ENCODE measurements around the gene ZYG11A. TPM values are rescaled to one million over a fixed set of nuclear protein-coding genes. Genes with fewer than 3 reads are reported as not detected.

The ZYG11A gene
- total and polyA plus RNA-seq, 2 of the 8 experiments (the other 6 are each of a cell fraction or from before 2014, with no cell fraction given) = 0.89 to 2.6 TPM

GRCh38 chr1:52926864-52927211, 84.3 kb downstream of the ZYG11A start:
- no peak overlapping the region for H2BK15ac ChIP-seq (ENCODE audit: low read length)
- ChIA-PET POLR2A (ENCODE audit: partially characterized antibody) (interaction anchor here (1.2 kb wide), 1 partner anchor 9 kb away, joined by 3 read pairs; no protein-coding TSS in a partner anchor), CTCF (ENCODE audit: partially characterized antibody) (interaction anchor here (0.6 kb wide), 1 partner anchor 33 kb away, joined by 3 read pairs; no protein-coding TSS in a partner anchor)
- H3K4ac ChIP-seq (replicated peaks; ENCODE audit: insufficient read length, low read depth, low read length) = no peak overlapping the region
- H2BK120ac ChIP-seq (replicated peaks; ENCODE audit: low read depth, low read length) = no peak overlapping the region
- H3K4me1 ChIP-seq (replicated peaks in 1 of 4; ENCODE audit: control insufficient read depth in 3 of 4, insufficient read depth in 4 of 4, low read length in 3 of 4) = peaks cover 0 to 3% (median 2%) of the 10 kb centered on the region in 4 experiments; a peak in 2 of 7 replicates
- peak overlapping the region; percentile 95 for H2AFZ ChIP-seq (ENCODE audit: low read length)
- peak; percentile 0 for TF ChIP-seq ASH2L (IDR thresholded peaks at IDR 0.05; ENCODE audit: low read length)
- TF ChIP-seq SIX5 (IDR thresholded peaks at IDR 0.05; ENCODE audit: low read depth, low read length) = no peak
- TF ChIP-seq NANOG (IDR thresholded peaks at IDR 0.05; ENCODE audit: insufficient read depth, low read depth, low read length, poor library complexity, severe bottlenecking) = no peak
- peak overlapping the region; percentile 37 to 72 (median 43); a peak in 7 of 8 replicates for H3K4me3 ChIP-seq (ENCODE audit: extremely low read depth in 1 of 4, insufficient read depth in 2 of 4, low read depth in 3 of 4, low read length in 4 of 4)
- H3K4me2 ChIP-seq (ENCODE audit: insufficient read depth in 1 of 2, low read depth in 2 of 2, low read length in 2 of 2) = peak overlapping the region; percentile 84 to 96
- WGBS, 2 experiments (ENCODE audit: extremely low coverage in 1 of 2, insufficient coverage in 1 of 2, insufficient read length in 1 of 2, insufficient replicate concordance in 2 of 2, low coverage in 1 of 2, low lambda C conversion rate in 2 of 2, missing lambda C conversion rate in 1 of 2) = 24% methylated on average over 12 of the region's 12 CpGs; no CpG with 5 or more reads in 1 of the 2 experiments
- H4K20me1 ChIP-seq (replicated peaks in 1 of 2; ENCODE audit: control insufficient read depth in 1 of 2, insufficient read depth in 2 of 2, low read length in 2 of 2) = no peaks in the 10 kb centered on the region
- FAIRE-seq = no peak
- no peak overlapping the region for H2AK5ac ChIP-seq (ENCODE audit: low read depth, low read length)
- no peak overlapping the region for H3K27ac ChIP-seq (ENCODE audit: low read depth, low read length)
- H4K91ac ChIP-seq (replicated peaks; ENCODE audit: insufficient read length, low read length) = no peak overlapping the region
- H3K9ac ChIP-seq (replicated peaks in 1 of 4; ENCODE audit: extremely low read depth in 1 of 4, low read depth in 3 of 4, low read length in 3 of 4) = peak overlapping the region in 1 of 4 experiments; percentile 42; a peak in 2 of 7 replicates
- peak overlapping the region; percentile 34 for H3K18ac ChIP-seq (ENCODE audit: extremely low read depth, low read length)
- no peaks in the 10 kb centered on the region for H3K9me3 ChIP-seq (ENCODE audit: insufficient read depth in 2 of 2, low read depth in 1 of 2, low read length in 1 of 2)
- no peak overlapping the region for H2BK20ac ChIP-seq (ENCODE audit: low read length)
- no peak overlapping the region for H3K23ac ChIP-seq (ENCODE audit: insufficient read length)
- H3K36me3 ChIP-seq (ENCODE audit: control insufficient read depth in 2 of 4, insufficient read depth in 4 of 4, low read length in 3 of 4) = no peaks in the 10 kb centered on the region
- H3K27me3 ChIP-seq (replicated peaks in 1 of 4; ENCODE audit: control insufficient read depth in 3 of 4, extremely low read depth in 1 of 4, insufficient read depth in 3 of 4, low read length in 3 of 4) = peaks cover 9 to 36% (median 29%) of the 10 kb centered on the region in 4 experiments
- peak overlapping the region; percentile 18; the same call in 1 of the 2 replicates for H2BK12ac ChIP-seq (ENCODE audit: low read depth, low read length)
- no peaks in the 10 kb centered on the region for H3K79me2 ChIP-seq (ENCODE audit: control insufficient read depth in 1 of 2, insufficient read depth in 2 of 2, low read length in 2 of 2)
- no peak overlapping the region for H4K8ac ChIP-seq (ENCODE audit: extremely low read depth, insufficient read depth, low read length)
- no peak overlapping the region for H4K5ac ChIP-seq (ENCODE audit: insufficient read length, low read depth, low read length)
- H3K79me1 ChIP-seq (ENCODE audit: low read depth, low read length) = no peaks in the 10 kb centered on the region
- no peak for DNase-seq (ENCODE audit: low read depth in 1 of 2, low spot score in 2 of 2)
- H3K23me2 ChIP-seq (ENCODE audit: low read depth, low read length) = peaks cover 14% of the 10 kb centered on the region; the same call in 1 of the 2 replicates
- no peak overlapping the region for H3K56ac ChIP-seq (replicated peaks; ENCODE audit: insufficient read length, low read depth, low read length)
- no peak overlapping the region for H2BK5ac ChIP-seq (ENCODE audit: low read depth, low read length)
- no peak overlapping the region for H3K14ac ChIP-seq (ENCODE audit: insufficient read length)
